Activated CD4-positive, alpha-beta memory T cell treated with anti-CD3 and anti-CD28 coated beads, Interleukin-2, amount 10 ng/mL, durations not matched to agents 7 days and 5 days (primary cell): ENCODE data around the gene NEUROD2. TPM values are rescaled to one million over a fixed set of nuclear protein-coding genes. Genes with fewer than 3 reads are reported as not detected.

ENCODE experiments used
- CTCF ChIA-PET: fragments of 350-600 bp; sonication (Branson Sonifier 250); formaldehyde crosslinking; loops from one replicate; lab custom pipeline; 2021; ENCODE audit warnings: antibody characterized with exemption, inconsistent platforms; lab: Charles Lee
- POLR2A ChIA-PET: fragments of 350-600 bp; sonication (Branson Sonifier 250); formaldehyde crosslinking; loops from one replicate; lab custom pipeline; 2021; ENCODE audit warnings: antibody characterized with exemption; lab: Charles Lee
- DNase-seq: peaks from one replicate; pipeline ENCODE4 v3.0.0-alpha.2; 2020
- H3K27ac Mint-ChIP-seq: one replicate; pipeline ENCODE4 v1.8.0; 2021; ENCODE audit warnings: mild to moderate bottlenecking, mixed read lengths
- H3K27me3 Mint-ChIP-seq: one replicate; pipeline ENCODE4 v1.8.0; 2021; ENCODE audit warnings: mixed read lengths
- H3K36me3 Mint-ChIP-seq: one replicate; pipeline ENCODE4 v1.8.0; 2021; ENCODE audit warnings: low read depth, mixed read lengths
- H3K4me1 Mint-ChIP-seq: one replicate; pipeline ENCODE4 v1.8.0; 2021; ENCODE audit warnings: mixed read lengths
- H3K4me3 Mint-ChIP-seq: one replicate; pipeline ENCODE4 v1.8.0; 2021; ENCODE audit warnings: mild to moderate bottlenecking, mixed read lengths
- H3K9me3 Mint-ChIP-seq: one replicate; pipeline ENCODE4 v1.8.0; 2021; ENCODE audit warnings: mixed read lengths
- total RNA-seq, 2 experiments: library from RNA; stranded (reverse); gene quantifications; one replicate each; pipeline ENCODE4 v1.2.3, GENCODE V29; 2021

Gene NEUROD2
- total RNA-seq, 2 experiments from 2014 or later, result not detected

DNA sequence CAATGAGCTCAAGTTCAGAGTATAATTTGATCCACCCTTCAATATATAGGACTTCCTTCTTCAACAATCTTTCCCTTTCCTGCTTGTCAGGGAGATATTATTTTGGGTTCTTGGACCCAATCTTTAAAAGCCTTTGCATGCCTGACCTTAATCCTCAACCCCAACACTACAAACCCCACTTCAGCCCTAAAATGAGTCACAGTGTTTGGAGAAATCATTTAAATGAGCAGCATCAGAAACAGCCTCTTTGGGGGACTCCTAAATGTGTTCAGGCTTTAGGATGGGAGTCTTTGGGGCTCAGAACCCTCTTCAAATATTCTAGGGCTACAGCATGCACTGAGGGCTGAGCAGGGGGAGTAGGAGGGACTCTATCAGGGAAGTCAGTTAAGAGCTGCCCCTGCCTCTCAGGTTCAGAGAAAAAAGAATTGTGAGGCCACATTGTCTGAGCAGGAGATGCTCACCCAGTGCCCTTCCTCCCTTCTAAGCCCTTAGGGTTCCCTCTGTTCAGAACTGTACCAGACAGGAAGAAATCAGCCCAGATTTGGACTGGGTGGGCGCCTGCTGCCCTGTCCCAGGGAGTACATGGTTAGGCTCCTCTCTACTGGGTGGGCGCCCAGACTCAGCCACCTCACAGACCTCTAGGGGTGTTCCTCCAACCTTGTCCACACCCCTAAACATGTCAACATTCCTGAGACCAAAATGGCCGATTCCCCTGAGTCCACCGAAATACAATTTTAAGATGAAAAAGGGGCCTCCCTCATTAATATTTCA, 5.0 kb downstream of the NEUROD2 start:
- no peak for DNase-seq
- H3K36me3 Mint-ChIP-seq, result no peaks in the 10 kb centered on the region
- POLR2A ChIA-PET, result no interaction called here
- CTCF ChIA-PET, result no interaction called here
- no peaks in the 10 kb centered on the region for H3K9me3 Mint-ChIP-seq
- peaks cover 19% of the 10 kb centered on the region for H3K4me1 Mint-ChIP-seq
- H3K27ac Mint-ChIP-seq, result no peak overlapping the region
- no peak overlapping the region for H3K4me3 Mint-ChIP-seq
- H3K27me3 Mint-ChIP-seq, result peaks cover 80% of the 10 kb centered on the region

DNA sequence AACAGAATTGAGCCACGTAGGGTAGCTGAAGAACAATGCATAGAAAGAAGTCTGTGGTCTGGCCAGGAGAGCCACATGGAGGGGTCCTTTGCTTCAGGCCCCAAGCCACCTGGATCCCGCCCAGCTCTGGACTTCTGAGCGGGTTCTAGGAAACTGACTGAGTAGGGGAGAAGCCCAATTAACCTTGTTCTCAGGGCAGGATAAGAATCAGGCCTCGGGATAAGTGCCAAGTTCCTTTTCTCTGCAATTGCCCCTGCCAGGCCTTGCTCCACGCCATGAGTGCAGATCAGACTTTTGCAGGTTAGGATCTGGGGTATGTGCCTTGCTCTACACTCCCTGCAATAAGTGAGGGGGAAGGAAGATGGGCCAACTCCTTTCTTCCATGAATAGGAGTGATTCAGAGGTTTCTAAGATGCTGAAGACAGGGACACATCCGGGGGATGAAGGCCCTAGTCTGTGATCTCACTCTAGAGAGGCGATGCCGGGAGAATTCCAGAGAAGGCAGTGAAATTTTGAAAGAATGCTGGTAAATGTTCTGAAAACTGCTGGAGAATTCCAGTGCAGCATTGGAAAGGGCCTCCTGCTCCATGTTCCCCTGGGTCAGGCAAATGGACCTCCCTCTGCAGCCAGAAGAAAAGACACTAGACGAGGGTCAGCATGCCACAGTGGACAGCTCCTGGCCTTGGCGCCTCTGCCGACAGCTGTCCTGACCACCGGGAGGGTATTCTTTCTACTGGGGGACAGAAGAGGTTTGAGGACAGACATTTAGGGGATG, 5.8 kb downstream of the NEUROD2 start:
- Mint-ChIP-seq H3K4me1 (peaks cover 19% of the 10 kb centered on the region), H3K27ac (no peak overlapping the region), H3K9me3 (no peaks in the 10 kb centered on the region), H3K27me3 (peaks cover 81% of the 10 kb centered on the region), H3K36me3 (no peaks in the 10 kb centered on the region), H3K4me3 (no peak overlapping the region)
- DNase-seq, result no peak
- POLR2A ChIA-PET, result no interaction called here
- CTCF ChIA-PET, result no interaction called here

DNA sequence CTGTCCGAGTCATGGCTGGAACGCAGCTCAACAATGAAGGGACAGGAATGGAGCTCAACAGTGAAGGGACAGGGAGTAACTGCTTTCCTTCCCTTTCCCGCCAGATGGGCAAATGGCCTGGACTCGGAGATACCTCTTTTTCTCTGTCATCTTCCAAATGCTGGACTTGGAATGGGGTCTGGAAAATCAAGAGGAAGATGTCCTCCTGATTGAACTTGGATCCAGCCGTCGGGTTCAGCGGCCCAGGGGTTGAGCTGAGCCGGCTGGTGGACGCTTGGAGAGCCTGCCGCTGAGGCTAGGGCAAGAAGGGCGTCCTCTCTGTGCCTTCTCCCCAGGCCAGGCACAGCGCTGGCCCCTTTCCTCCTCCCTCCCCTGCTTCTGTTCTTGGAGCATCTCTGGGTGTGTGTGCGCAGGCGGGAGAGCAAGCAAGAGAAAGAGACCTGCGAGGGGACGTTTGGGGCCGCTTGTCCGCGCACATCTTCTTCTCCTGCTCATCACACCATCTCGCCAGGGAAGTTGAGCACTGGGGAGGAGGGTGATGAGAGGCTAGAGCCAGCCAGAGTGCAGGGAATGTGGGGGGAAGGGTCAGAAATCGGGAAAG, 6.6 kb downstream of the NEUROD2 start:
- POLR2A ChIA-PET, result interaction anchor here (0.9 kb wide), 1 partner anchor 22 kb away, joined by 3 read pairs; no protein-coding TSS in a partner anchor
- Mint-ChIP-seq H3K4me3 (no peak overlapping the region), H3K27me3 (peaks cover 87% of the 10 kb centered on the region), H3K36me3 (no peaks in the 10 kb centered on the region), H3K9me3 (no peaks in the 10 kb centered on the region), H3K4me1 (peaks cover 19% of the 10 kb centered on the region), H3K27ac (no peak overlapping the region)
- no peak for DNase-seq
- CTCF ChIA-PET, result interaction anchor here (0.5 to 1.3 kb wide), 4 partner anchors 20 to 475 kb away, joined by 3 read pairs; no protein-coding TSS in a partner anchor

DNA sequence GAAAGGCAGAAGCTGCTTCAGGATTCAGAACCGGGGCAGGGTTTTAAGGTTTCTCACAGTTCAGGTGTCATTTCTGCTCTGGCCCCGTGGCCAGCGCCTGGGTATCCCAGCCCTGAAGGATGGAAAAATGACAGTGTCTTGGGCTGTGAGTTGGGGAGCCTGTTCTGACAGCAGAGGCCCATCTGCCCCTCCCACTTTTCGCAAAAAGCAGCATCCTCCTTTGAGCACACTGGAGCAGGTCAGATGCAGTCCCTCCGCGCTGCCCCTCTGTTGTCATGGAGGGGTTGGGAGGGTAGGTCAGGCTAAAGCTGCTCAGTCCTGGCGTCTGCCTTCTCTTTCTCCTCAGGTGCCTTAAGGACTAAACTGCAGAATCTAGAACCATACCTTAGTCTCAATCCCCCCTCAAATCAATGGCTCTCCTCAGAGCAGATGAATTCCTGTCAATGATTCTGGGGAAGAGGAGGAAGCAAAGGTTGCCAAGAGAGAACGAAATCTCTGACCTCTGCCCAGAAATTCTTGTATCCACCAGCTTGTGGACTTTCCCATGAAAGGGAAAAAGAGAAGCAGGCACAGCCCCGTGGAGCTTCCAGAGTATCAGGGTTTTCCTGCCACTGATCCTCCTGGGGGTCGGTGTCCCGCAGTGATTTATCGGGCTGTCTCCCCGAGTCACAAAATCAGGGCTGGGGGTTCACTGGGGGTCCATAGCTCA, 7.3 kb downstream of the NEUROD2 start:
- Mint-ChIP-seq H3K27ac (no peak overlapping the region), H3K27me3 (peaks cover 88% of the 10 kb centered on the region), H3K36me3 (no peaks in the 10 kb centered on the region), H3K4me3 (no peak overlapping the region), H3K4me1 (peaks cover 16% of the 10 kb centered on the region), H3K9me3 (no peaks in the 10 kb centered on the region)
- POLR2A ChIA-PET, result interaction anchor here (0.9 to 1.8 kb wide), 2 partner anchors 11 to 23 kb away, joined by 3 to 4 read pairs; no protein-coding TSS in a partner anchor
- no peak for DNase-seq
- CTCF ChIA-PET, result interaction anchor here (0.5 to 1.3 kb wide), 3 partner anchors 21 to 151 kb away, joined by 3 read pairs; no protein-coding TSS in a partner anchor

DNA sequence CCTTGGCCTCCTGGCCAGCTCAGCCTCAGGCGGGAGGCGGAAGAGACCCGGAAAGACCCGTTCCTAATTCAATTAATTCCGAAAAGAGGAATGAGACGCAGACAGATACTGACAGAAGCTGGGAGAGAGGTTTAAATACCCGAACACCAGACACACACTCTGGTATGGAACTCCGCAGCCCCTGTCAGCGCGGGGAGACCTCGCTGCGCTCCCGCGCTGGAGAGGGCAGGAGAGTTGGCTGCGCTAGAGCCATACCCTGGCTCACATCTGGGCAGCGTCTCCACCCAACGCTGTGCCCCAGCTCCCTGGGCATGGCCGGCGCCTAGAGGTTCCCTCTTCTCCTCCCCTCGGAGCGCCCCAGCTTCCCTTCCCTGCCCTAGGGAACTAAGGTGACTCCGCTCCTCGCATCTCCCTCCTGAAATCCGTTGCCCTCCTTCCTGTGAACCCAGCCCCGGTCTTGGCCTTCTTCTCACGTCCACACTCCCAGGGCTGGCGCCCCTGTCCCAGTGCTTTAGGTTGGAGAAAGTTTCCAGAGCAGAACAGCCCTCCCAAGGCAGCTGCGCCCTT, 8.0 kb downstream of the NEUROD2 start:
- DNase-seq, result no peak
- H3K4me1 Mint-ChIP-seq, result peaks cover 11% of the 10 kb centered on the region
- no peak overlapping the region for H3K27ac Mint-ChIP-seq
- no peaks in the 10 kb centered on the region for H3K9me3 Mint-ChIP-seq
- POLR2A ChIA-PET, result interaction anchor here (1.8 kb wide), 1 partner anchor 10 kb away, joined by 4 read pairs; no protein-coding TSS in a partner anchor
- no peak overlapping the region for H3K4me3 Mint-ChIP-seq
- CTCF ChIA-PET, result interaction anchor here (1.3 kb wide), 1 partner anchor 24 kb away, joined by 3 read pairs; no protein-coding TSS in a partner anchor
- peaks cover 90% of the 10 kb centered on the region for H3K27me3 Mint-ChIP-seq
- H3K36me3 Mint-ChIP-seq, result no peaks in the 10 kb centered on the region

DNA sequence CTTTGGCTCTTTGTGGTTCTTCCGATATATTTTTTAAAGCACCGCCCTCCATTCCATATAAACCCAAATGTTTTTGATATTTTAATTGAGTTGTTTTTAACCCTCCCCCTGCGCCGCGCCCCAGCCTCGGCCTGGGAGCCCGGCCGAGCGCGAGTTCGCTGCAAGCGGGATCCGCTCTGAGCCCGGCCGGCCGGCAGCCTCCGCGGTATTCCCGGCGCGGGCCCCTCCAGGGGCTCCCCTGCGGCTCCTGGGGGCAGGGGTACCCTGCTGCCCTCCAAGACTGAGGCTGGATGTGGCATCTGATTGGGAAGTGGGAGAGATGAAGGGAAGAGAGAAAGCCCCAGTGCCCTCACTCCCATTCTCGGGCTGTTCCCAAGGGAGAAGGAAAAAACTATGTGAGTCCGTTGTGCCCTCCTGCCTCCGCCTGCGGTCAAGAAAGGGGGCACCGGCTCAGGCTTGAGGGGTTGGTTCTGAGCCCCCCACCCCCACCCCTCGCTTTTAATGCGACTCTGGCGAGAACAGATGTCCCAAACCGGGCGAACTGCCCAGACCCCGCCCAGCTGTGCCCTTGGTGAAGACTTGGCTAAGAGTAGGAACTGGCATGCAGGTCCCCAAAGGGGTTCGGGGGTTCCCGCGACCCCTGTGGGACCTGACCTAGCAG, 8.6 kb downstream of the NEUROD2 start:
- ChIA-PET CTCF (interaction anchor here (1.0 to 2.1 kb wide), 2 partner anchors 22 to 51 kb away, joined by 5 to 8 read pairs; no protein-coding TSS in a partner anchor), POLR2A (interaction anchor here (1.8 kb wide), 1 partner anchor 10 kb away, joined by 4 read pairs; no protein-coding TSS in a partner anchor)
- peaks cover 91% of the 10 kb centered on the region for H3K27me3 Mint-ChIP-seq
- H3K4me3 Mint-ChIP-seq, result no peak overlapping the region
- H3K9me3 Mint-ChIP-seq, result no peaks in the 10 kb centered on the region
- DNase-seq, result no peak
- H3K27ac Mint-ChIP-seq, result no peak overlapping the region
- H3K36me3 Mint-ChIP-seq, result no peaks in the 10 kb centered on the region
- peaks cover 11% of the 10 kb centered on the region for H3K4me1 Mint-ChIP-seq

DNA sequence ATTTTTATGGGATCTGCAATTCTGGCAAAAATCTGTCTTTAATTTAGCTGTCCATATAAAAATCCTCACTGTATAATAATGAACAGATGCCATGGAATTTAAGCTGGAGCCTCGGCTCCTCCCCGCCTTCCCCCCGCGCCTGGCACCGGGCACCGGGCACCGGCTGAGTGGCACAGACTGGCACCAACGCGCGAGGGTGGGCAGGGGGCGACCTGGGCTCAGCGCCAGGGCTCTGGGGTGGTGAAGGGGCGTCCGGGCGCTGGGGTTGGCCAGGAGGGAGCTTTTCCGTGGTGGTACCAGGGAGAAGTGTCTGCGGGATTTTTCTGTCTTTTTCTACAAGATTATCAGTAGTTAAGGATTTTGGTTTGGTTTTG, 9.1 kb downstream of the NEUROD2 start:
- H3K4me3 Mint-ChIP-seq, result no peak overlapping the region

DNA sequence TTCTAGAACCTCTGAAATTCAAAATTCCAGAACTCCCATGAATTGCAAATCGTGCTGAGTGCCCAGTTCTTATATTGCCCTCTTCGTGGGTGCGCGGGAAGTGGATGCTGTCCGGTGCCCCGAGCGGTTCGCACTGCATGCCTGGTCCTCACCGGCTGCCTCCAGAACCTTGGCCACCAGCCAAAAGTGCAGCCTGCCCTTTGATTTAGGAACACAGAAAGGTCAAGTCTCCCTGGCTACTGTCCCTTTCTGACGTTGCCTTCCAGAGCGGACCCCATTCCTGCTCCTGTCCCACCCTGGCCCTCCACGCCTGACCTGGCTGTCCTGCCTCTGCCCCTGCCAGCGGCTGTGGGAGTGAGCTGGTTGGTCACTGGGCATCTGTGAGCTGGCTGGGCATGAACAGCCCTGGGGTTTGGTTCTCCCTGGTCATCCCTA, 9.7 kb downstream of the NEUROD2 start:
- H3K27ac Mint-ChIP-seq, result no peak overlapping the region
- no peak for DNase-seq
- CTCF ChIA-PET, result interaction anchor here (1.0 to 2.1 kb wide), 2 partner anchors 23 to 50 kb away, joined by 5 to 8 read pairs; no protein-coding TSS in a partner anchor
- POLR2A ChIA-PET, result no interaction called here
- no peak overlapping the region for H3K4me3 Mint-ChIP-seq
- peaks cover 11% of the 10 kb centered on the region for H3K4me1 Mint-ChIP-seq
- H3K27me3 Mint-ChIP-seq, result peaks cover 91% of the 10 kb centered on the region
- no peaks in the 10 kb centered on the region for H3K9me3 Mint-ChIP-seq
- H3K36me3 Mint-ChIP-seq, result no peaks in the 10 kb centered on the region

More for the DNA sequence above, 9.1 kb downstream of the NEUROD2 start:
- ChIA-PET CTCF (interaction anchor here (1.0 to 2.1 kb wide), 2 partner anchors 22 to 51 kb away, joined by 5 to 8 read pairs; no protein-coding TSS in a partner anchor), POLR2A (interaction anchor here (1.8 kb wide), 1 partner anchor 9 kb away, joined by 4 read pairs; no protein-coding TSS in a partner anchor)
- DNase-seq, result no peak
- H3K27ac Mint-ChIP-seq, result no peak overlapping the region
- H3K36me3 Mint-ChIP-seq, result no peaks in the 10 kb centered on the region
- H3K4me1 Mint-ChIP-seq, result peaks cover 11% of the 10 kb centered on the region
- no peaks in the 10 kb centered on the region for H3K9me3 Mint-ChIP-seq
- peaks cover 91% of the 10 kb centered on the region for H3K27me3 Mint-ChIP-seq

DNA sequence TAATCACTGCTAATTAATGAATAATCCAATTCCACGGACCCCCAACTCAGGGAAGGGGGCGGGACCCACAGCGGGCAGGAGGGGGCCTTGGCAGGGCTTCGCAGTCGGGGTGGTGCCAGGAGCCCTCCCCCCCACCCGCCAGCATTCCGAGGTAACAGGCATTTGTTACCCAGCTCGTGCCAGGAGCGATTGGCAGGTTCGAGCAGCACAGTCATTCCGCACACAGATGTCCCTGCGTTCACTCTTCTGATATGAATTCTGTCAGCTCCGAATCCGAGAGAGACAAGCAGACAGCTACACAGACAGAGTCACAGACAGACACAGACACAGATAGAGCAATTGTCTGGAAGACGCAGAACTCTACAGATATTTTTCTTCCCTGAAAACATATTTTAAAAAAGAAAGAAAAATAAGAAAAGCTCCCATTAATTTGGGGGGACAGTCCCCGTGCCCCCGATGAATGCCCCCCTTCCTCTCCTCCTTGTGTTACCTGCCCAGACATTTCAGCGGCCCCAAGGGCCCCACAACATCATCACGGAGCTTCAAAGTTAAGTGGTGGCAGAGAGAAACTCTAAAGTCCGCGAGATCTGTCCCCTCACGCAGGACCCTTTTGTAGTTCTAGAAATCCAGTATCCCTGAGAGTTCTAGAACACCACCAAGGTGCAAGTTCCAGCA, 10.2 kb downstream of the NEUROD2 start:
- H3K36me3 Mint-ChIP-seq, result no peaks in the 10 kb centered on the region
- POLR2A ChIA-PET, result interaction anchor here (0.9 kb wide), 1 partner anchor 8 kb away, joined by 3 read pairs; no protein-coding TSS in a partner anchor
- no peak for DNase-seq
- no peak overlapping the region for H3K27ac Mint-ChIP-seq
- H3K4me1 Mint-ChIP-seq, result peaks cover 11% of the 10 kb centered on the region
- peaks cover 87% of the 10 kb centered on the region for H3K27me3 Mint-ChIP-seq
- CTCF ChIA-PET, result interaction anchor here (2.1 kb wide), 1 partner anchor 23 kb away, joined by 8 read pairs; no protein-coding TSS in a partner anchor
- no peak overlapping the region for H3K4me3 Mint-ChIP-seq
- H3K9me3 Mint-ChIP-seq, result no peaks in the 10 kb centered on the region

DNA sequence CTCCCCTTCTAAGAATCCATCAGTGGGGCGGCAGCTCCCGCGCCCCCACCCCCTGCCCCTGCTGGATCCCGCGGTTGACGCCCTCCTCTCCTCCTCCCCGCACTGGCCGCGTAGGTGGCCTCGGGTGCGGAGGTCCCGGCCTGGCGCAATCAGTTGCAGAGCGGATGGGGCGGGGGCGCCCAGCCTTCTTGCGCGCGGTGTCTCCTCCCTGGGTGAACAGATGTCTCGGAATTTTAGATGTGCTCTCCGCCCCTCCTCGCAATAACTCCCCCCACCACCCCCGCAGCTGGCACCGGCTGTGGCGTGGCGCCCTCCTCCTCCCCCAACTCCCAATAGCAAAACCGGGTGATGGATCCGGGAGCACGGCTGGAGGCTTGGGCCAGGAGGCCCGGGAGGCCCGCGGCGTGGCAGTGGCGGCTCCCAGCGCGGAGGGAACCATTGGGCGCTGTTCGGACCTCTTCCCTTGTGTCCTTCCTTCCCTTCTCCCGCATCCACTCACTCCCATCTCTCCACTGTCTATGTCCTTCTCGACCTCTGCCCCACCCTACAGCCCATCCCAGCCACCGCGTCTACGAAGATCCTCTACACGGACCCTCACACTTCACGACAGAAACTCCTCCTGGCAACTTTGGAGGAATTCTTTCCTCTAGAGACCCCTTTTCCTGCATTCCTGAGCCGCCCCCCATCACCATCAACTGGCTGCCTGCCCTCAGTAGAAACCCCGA, 11.0 kb downstream of the NEUROD2 start:
- H3K36me3 Mint-ChIP-seq, result no peaks in the 10 kb centered on the region
- peaks cover 11% of the 10 kb centered on the region for H3K4me1 Mint-ChIP-seq
- no peak overlapping the region for H3K4me3 Mint-ChIP-seq
- H3K27me3 Mint-ChIP-seq, result peaks cover 87% of the 10 kb centered on the region
- POLR2A ChIA-PET, result interaction anchor here (0.9 kb wide), 1 partner anchor 9 kb away, joined by 3 read pairs; no protein-coding TSS in a partner anchor
- no peak for DNase-seq
- H3K27ac Mint-ChIP-seq, result no peak overlapping the region
- H3K9me3 Mint-ChIP-seq, result no peaks in the 10 kb centered on the region
- CTCF ChIA-PET, result no interaction called here
